ENCODE results near the gene ZNF135. TPM values are rescaled to one million over a fixed set of nuclear protein-coding genes. Genes with fewer than 3 reads are reported as not detected.

Gene ZNF135
- total and polyA plus RNA-seq, 2 of the 4 experiments (the other 2 are of a cell fraction), result 2.4 to 2.7 TPM

GRCh38 chr19:58009301-58009665, 49.8 kb upstream of the ZNF135 start:
- Histone ChIP-seq H3K36me3 (ENCODE audit: control insufficient read depth, insufficient read depth, low read length) (peaks cover 19% of the 10 kb centered on the region), H4K91ac (ENCODE audit: insufficient read depth, low read depth, low read length) (no peak overlapping the region), H3K27me3 (ENCODE audit: control insufficient read depth, insufficient read depth, low read length) (no peaks in the 10 kb centered on the region), H3K14ac (replicated peaks; ENCODE audit: low read depth, low read length) (no peak overlapping the region), H3K79me1 (ENCODE audit: low read depth in 1 of 2, low read length in 2 of 2) (no peaks in the 10 kb centered on the region; a peak in 1 of 4 replicates), H3K9me1 (ENCODE audit: insufficient read depth, low read length) (no peaks in the 10 kb centered on the region), H3K9ac (ENCODE audit: low read depth, low read length) (no peak overlapping the region), H2AFZ (replicated peaks; ENCODE audit: low read length, poor library complexity) (peak overlapping the region; percentile 85), H3K4ac (ENCODE audit: low read depth, low read length) (no peak overlapping the region), H4K5ac (ENCODE audit: low read depth, low read length) (no peak overlapping the region), H3K18ac (ENCODE audit: low read depth, low read length) (no peak overlapping the region), H3K23ac (ENCODE audit: low read depth, low read length) (no peak overlapping the region), H2BK120ac (ENCODE audit: low read depth, low read length) (no peak overlapping the region), H3K9me3 (ENCODE audit: control insufficient read depth, insufficient read depth, low read length) (peaks cover 57% of the 10 kb centered on the region), H2BK15ac (ENCODE audit: low read depth, low read length) (no peak overlapping the region), H3K4me1 (ENCODE audit: control insufficient read depth, insufficient read depth, low read length) (no peaks in the 10 kb centered on the region), H3K56ac (ENCODE audit: extremely low read depth, insufficient read depth, low read length) (no peak overlapping the region), H2BK5ac (ENCODE audit: low read depth, low read length, poor library complexity, severe bottlenecking) (no peak overlapping the region), H2AK5ac (ENCODE audit: low read depth, low read length) (no peak overlapping the region), H3K27ac (ENCODE audit: insufficient read depth, low read length) (no peak overlapping the region), H2AK9ac (replicated peaks; ENCODE audit: low read depth, low read length, poor library complexity) (peak overlapping the region; percentile 87), H3K4me2 (ENCODE audit: low read depth, low read length) (peak overlapping the region; percentile 44), H2BK20ac (ENCODE audit: low read depth, low read length) (no peak overlapping the region), H4K8ac (ENCODE audit: low read depth in 2 of 2, low read length in 2 of 2) (no peak overlapping the region), H4K20me1 (ENCODE audit: insufficient read depth, low read length) (no peaks in the 10 kb centered on the region), H3K4me3 (ENCODE audit: insufficient read depth, low read depth, low read length) (peak overlapping the region; percentile 58; the same call in 1 of the 2 replicates)
- dilution Hi-C loops (cut with HindIII; ENCODE audit: low sequenced_read_pairs, unreplicated experiment), result no loop called here
- no peak for DNase-seq
- peak; percentile 43; the same call in 1 of the 2 replicates for ATAC-seq (ENCODE audit: low read depth)
- in situ Hi-C loops (cut with MboI; ENCODE audit: low sequenced_read_pairs), result no loop called here
- 3% methylated on average over 15 of the region's 21 CpGs; no CpG with 5 or more reads in 1 of the 2 experiments for WGBS, 2 experiments (ENCODE audit: extremely low coverage in 2 of 2, insufficient read length in 1 of 2)
- BruUV-seq (replicated peaks), result no TSS peak
- CTCF ChIA-PET, result no interaction called here
- TF ChIP-seq MXI1 (IDR thresholded peaks at IDR 0.05; ENCODE audit: borderline replicate concordance, low read depth, low read length) (0 out of 2 replicates have a peak, but pooled peaks have one; percentile 30), CEBPB (IDR thresholded peaks at IDR 0.05; ENCODE audit: low read depth, low read length) (no peak)
- intact Hi-C loops (cut with micrococcal nuclease), result loop anchor here (10.0 kb wide), 1 partner anchor 146 kb away; the partner anchor contains the start of gene ZNF329
- POLR2A ChIA-PET (ENCODE audit: unreplicated experiment), result no interaction called here
